WTC11 (cell line): ENCODE measurements around the gene ZNF629. TPM values are rescaled to one million over a fixed set of nuclear protein-coding genes. Genes with fewer than 3 reads are reported as not detected.

Source experiments
- ATAC-seq: fragments of 200-7000 bp; cut with Tn5 transposase; 2 replicates; pipeline ENCODE4 v1.10.0; 2021; ENCODE audit warnings: mild to moderate bottlenecking, moderate library complexity
- CTCF ChIA-PET: fragments of 300-600 bp; sonication (Branson Sonifier 250); formaldehyde crosslinking; loops from one replicate; lab custom pipeline; 2021; ENCODE audit warnings: antibody characterized with exemption; lab: Charles Lee
- POLR2A ChIA-PET: fragments of 350-600 bp; sonication (Branson Sonifier 250); formaldehyde crosslinking; loops from one replicate; lab custom pipeline; 2021; ENCODE audit warnings: antibody characterized with exemption; lab: Charles Lee
- DNase-seq: peaks from one replicate; pipeline ENCODE4 v3.0.0; 2021; ENCODE audit warnings: low spot score
- H3K27ac Mint-ChIP-seq: 2 replicates; pipeline ENCODE4 v1.8.0; 2021; ENCODE audit warnings: mixed read lengths
- H3K27me3 Mint-ChIP-seq: 2 replicates; pipeline ENCODE4 v1.8.0; 2021; ENCODE audit warnings: low read depth, mild to moderate bottlenecking, moderate library complexity, mixed read lengths
- H3K36me3 Mint-ChIP-seq: 2 replicates; pipeline ENCODE4 v1.8.0; 2021; ENCODE audit warnings: mixed read lengths
- H3K4me1 Mint-ChIP-seq: 2 replicates; pipeline ENCODE4 v1.8.0; 2022; ENCODE audit warnings: mixed read lengths
- H3K4me3 Mint-ChIP-seq: 2 replicates; pipeline ENCODE4 v1.8.0; 2021; ENCODE audit warnings: mild to moderate bottlenecking, moderate library complexity, mixed read lengths
- H3K9me3 Mint-ChIP-seq: 2 replicates; pipeline ENCODE4 v1.8.0; 2021; ENCODE audit warnings: mixed read lengths
- CDX4 ChIP-seq: fragments of 250-450 bp; sonication (Bioruptor Pico); IDR thresholded peaks from 2 replicates; pipeline ENCODE4 v1.9.0; 2021; ENCODE audit warnings: moderate library complexity, mild to moderate bottlenecking, inconsistent platforms, borderline replicate concordance
- CREB1 ChIP-seq: sonication (generic); formaldehyde crosslinking; IDR thresholded peaks from 2 replicates; pipeline ENCODE4 v1.8.0; 2023; ENCODE audit warnings: mild to moderate bottlenecking, missing genetic modification reagents
- E2F4 ChIP-seq: sonication (generic); formaldehyde crosslinking; IDR thresholded peaks from 2 replicates; pipeline ENCODE4 v1.8.1; 2022; ENCODE audit warnings: low read depth, mild to moderate bottlenecking, moderate library complexity, missing genetic modification reagents, borderline replicate concordance
- ERG ChIP-seq: fragments of 250-450 bp; sonication (Bioruptor Pico); IDR thresholded peaks from 2 replicates; pipeline ENCODE4 v1.8.0; 2021; ENCODE audit warnings: mild to moderate bottlenecking
- ETV6 ChIP-seq: sonication (generic); formaldehyde crosslinking; IDR thresholded peaks from 2 replicates; pipeline ENCODE4 v1.8.1; 2022; ENCODE audit warnings: mild to moderate bottlenecking, missing genetic modification reagents
- FOXK1 ChIP-seq: sonication (generic); formaldehyde crosslinking; IDR thresholded peaks from 2 replicates; pipeline ENCODE4 v1.8.0; 2022; ENCODE audit warnings: mild to moderate bottlenecking, moderate library complexity, missing genetic modification reagents
- GTF2I ChIP-seq: fragments of 250-450 bp; sonication (Bioruptor Pico); conservative IDR thresholded peaks from 2 replicates; pipeline ENCODE4 v1.4.0; 2021; ENCODE audit warnings: mild to moderate bottlenecking
- HMGXB4 ChIP-seq: sonication (generic); formaldehyde crosslinking; IDR thresholded peaks from 2 replicates; pipeline ENCODE4 v1.8.1; 2023; ENCODE audit warnings: mild to moderate bottlenecking, moderate library complexity, missing genetic modification reagents
- JUN ChIP-seq: sonication (generic); formaldehyde crosslinking; IDR thresholded peaks from 2 replicates; pipeline ENCODE4 v1.8.0; 2023; ENCODE audit warnings: mild to moderate bottlenecking, missing genetic modification reagents
- KAT7 ChIP-seq: sonication (generic); formaldehyde crosslinking; IDR thresholded peaks from 2 replicates; pipeline ENCODE4 v1.8.1; 2023; ENCODE audit warnings: missing genetic modification reagents, mild to moderate bottlenecking, borderline replicate concordance
- MAX ChIP-seq: sonication (generic); formaldehyde crosslinking; IDR thresholded peaks from 2 replicates; pipeline ENCODE4 v1.8.0; 2022; ENCODE audit warnings: mild to moderate bottlenecking, missing genetic modification reagents
- PRRX2 ChIP-seq: fragments of 250-450 bp; sonication (Bioruptor Pico); IDR thresholded peaks from 2 replicates; pipeline ENCODE4 v1.8.0; 2021; ENCODE audit warnings: mild to moderate bottlenecking
- SMAD3 ChIP-seq: sonication (generic); formaldehyde crosslinking; IDR thresholded peaks from 2 replicates; pipeline ENCODE4 v1.8.0; 2022; ENCODE audit warnings: missing genetic modification reagents, mild to moderate bottlenecking, borderline replicate concordance
- SOX15 ChIP-seq: fragments of 250-450 bp; sonication (Bioruptor Pico); IDR thresholded peaks from 2 replicates; pipeline ENCODE4 v1.9.0; 2021; ENCODE audit warnings: mild to moderate bottlenecking
- STAT6 ChIP-seq: sonication (generic); formaldehyde crosslinking; conservative IDR thresholded peaks from 2 replicates; pipeline ENCODE4 v1.8.1; 2023; ENCODE audit warnings: mild to moderate bottlenecking, low read depth, missing genetic modification reagents, moderate library complexity
- TEAD4 ChIP-seq: sonication (generic); formaldehyde crosslinking; IDR thresholded peaks from 2 replicates; pipeline ENCODE4 v1.8.0; 2022; ENCODE audit warnings: mild to moderate bottlenecking, missing genetic modification reagents
- ZBTB43 ChIP-seq: sonication (generic); formaldehyde crosslinking; IDR thresholded peaks from 2 replicates; pipeline ENCODE4 v1.8.1; 2023; ENCODE audit warnings: mild to moderate bottlenecking, missing genetic modification reagents
- ZNF263 ChIP-seq: sonication (generic); formaldehyde crosslinking; IDR thresholded peaks from 2 replicates; pipeline ENCODE4 v1.8.1; 2022; ENCODE audit warnings: low read depth, mild to moderate bottlenecking, moderate library complexity, missing genetic modification reagents
- ZNF416 ChIP-seq: fragments of 250-450 bp; sonication (Bioruptor Pico); IDR thresholded peaks from 2 replicates; pipeline ENCODE4 v1.9.0; 2021; ENCODE audit warnings: mild to moderate bottlenecking, inconsistent platforms
- total RNA-seq: library from RNA; stranded (reverse); gene quantifications from 3 replicates; pipeline ENCODE4 v1.2.3, GENCODE V29; 2021

Gene ZNF629
- total RNA-seq, 1 experiment from 2014 or later: 20.0 TPM

- TF ChIP-seq ZBTB43 (CRISPR knock-in tag) (no peak), STAT6 (CRISPR knock-in tag) (no peak), HMGXB4 (CRISPR knock-in tag) (no peak), ZNF416 (CRISPR knock-in tag) (no peak)
These were observed 30.8 kb downstream of the ZNF629 start (continued) for GRCh38 chr16:30755955-30756780.

- ATAC-seq: no peak
- Mint-ChIP-seq H3K27ac (no peak overlapping the region), H3K27me3 (no peaks in the 10 kb centered on the region), H3K4me1 (peaks cover 7% of the 10 kb centered on the region), H3K36me3 (peaks cover 23% of the 10 kb centered on the region)
- ChIA-PET POLR2A (no interaction called here), CTCF (no interaction called here)
- TF ChIP-seq GTF2I (CRISPR knock-in tag) (no peak), SOX15 (no peak), HMGXB4 (CRISPR knock-in tag) (no peak), PRRX2 (CRISPR knock-in tag) (no peak)
- TF ChIP-seq, all 79 proteins: peak for 0
- H3K4me3 Mint-ChIP-seq: no peak overlapping the region
- no peak for DNase-seq
- no peaks in the 10 kb centered on the region for H3K9me3 Mint-ChIP-seq
These were observed 33.4 kb downstream of the ZNF629 start for GRCh38 chr16:30753596-30753995.

- H3K4me3 Mint-ChIP-seq: no peak overlapping the region
- 0 out of 2 replicates have a peak overlapping the region, but pooled peaks have one; percentile 15 for H3K27ac Mint-ChIP-seq
- TF ChIP-seq CREB1 (CRISPR knock-in tag) (no peak), ZNF263 (no peak), TEAD4 (no peak), FOXK1 (CRISPR knock-in tag) (no peak), JUN (no peak), E2F4 (no peak), ETV6 (no peak), SMAD3 (CRISPR knock-in tag) (no peak), CDX4 (no peak), KAT7 (CRISPR knock-in tag) (no peak), MAX (CRISPR knock-in tag) (no peak), ERG (CRISPR knock-in tag) (no peak)
These were observed 36.0 kb downstream of the ZNF629 start for GRCh38 chr16:30750876-30751465.

More at GRCh38 chr16:30750876-30751465, 36.0 kb downstream of the ZNF629 start:
- Mint-ChIP-seq H3K36me3 (peaks cover 20% of the 10 kb centered on the region), H3K27me3 (no peaks in the 10 kb centered on the region), H3K4me1 (peaks cover 7% of the 10 kb centered on the region), H3K9me3 (no peaks in the 10 kb centered on the region)
- CTCF ChIA-PET: no interaction called here
- DNase-seq (no peak), ATAC-seq (no peak)
- POLR2A ChIA-PET: no interaction called here
